KMS-11 (cell line): Measurements from ENCODE around the gene UNK.

Source experiments
- H2AFZ ChIP-seq: fragments of 200-600 bp; sonication (generic); 2 replicates; pipeline ENCODE4 v1.6.1; 2016; ENCODE audit warnings: antibody characterized with exemption, mixed run types, low read depth
- H3K27ac ChIP-seq: fragments of 200-600 bp; sonication (generic); 2 replicates; pipeline ENCODE4 v1.6.1; 2016; ENCODE audit warnings: mild to moderate bottlenecking, mixed run types
- H3K27me3 ChIP-seq: fragments of 200-600 bp; sonication (generic); 2 replicates; pipeline ENCODE4 v1.6.1; 2017; ENCODE audit warnings: mild to moderate bottlenecking, low read depth, mixed run types, moderate library complexity; ENCODE audit not compliant: insufficient read depth
- H3K36me3 ChIP-seq: fragments of 200-600 bp; sonication (generic); 2 replicates; pipeline ENCODE4 v1.6.1; 2017; ENCODE audit warnings: mild to moderate bottlenecking, mixed run types; ENCODE audit not compliant: insufficient read depth
- H3K4me1 ChIP-seq: fragments of 200-600 bp; sonication (generic); 2 replicates; pipeline ENCODE4 v1.6.1; 2016; ENCODE audit warnings: mild to moderate bottlenecking, low read depth, mixed run types; ENCODE audit not compliant: poor library complexity, severe bottlenecking
- H3K4me2 ChIP-seq: fragments of 200-600 bp; sonication (generic); 2 replicates; pipeline ENCODE4 v1.7.0; 2016; ENCODE audit warnings: mild to moderate bottlenecking, mixed run types
- H3K4me3 ChIP-seq: fragments of 200-600 bp; sonication (generic); IDR thresholded peaks from 2 replicates; pipeline ENCODE4 v1.6.1; 2017; ENCODE audit warnings: low read depth, low read length, mixed read lengths; ENCODE audit not compliant: insufficient read depth
- H3K79me2 ChIP-seq: fragments of 200-600 bp; sonication (generic); 2 replicates; pipeline ENCODE4 v1.6.1; 2016; ENCODE audit warnings: low read depth, mixed run types; ENCODE audit not compliant: insufficient read depth
- H3K9ac ChIP-seq: fragments of 200-600 bp; sonication (generic); 2 replicates; pipeline ENCODE4 v1.6.1; 2016; ENCODE audit warnings: mild to moderate bottlenecking, mixed run types
- H4K20me1 ChIP-seq: fragments of 200-600 bp; sonication (generic); 2 replicates; pipeline ENCODE4 v1.6.1; 2016; ENCODE audit warnings: mild to moderate bottlenecking, mixed run types; ENCODE audit not compliant: insufficient read depth
- CTCF ChIP-seq: fragments of 200-600 bp; sonication (generic); conservative IDR thresholded peaks from 2 replicates; pipeline ENCODE4 v1.6.1; 2017; ENCODE audit warnings: low read depth, mild to moderate bottlenecking, antibody characterized with exemption, low read length, moderate library complexity, mixed read lengths

Gene UNK

DNA sequence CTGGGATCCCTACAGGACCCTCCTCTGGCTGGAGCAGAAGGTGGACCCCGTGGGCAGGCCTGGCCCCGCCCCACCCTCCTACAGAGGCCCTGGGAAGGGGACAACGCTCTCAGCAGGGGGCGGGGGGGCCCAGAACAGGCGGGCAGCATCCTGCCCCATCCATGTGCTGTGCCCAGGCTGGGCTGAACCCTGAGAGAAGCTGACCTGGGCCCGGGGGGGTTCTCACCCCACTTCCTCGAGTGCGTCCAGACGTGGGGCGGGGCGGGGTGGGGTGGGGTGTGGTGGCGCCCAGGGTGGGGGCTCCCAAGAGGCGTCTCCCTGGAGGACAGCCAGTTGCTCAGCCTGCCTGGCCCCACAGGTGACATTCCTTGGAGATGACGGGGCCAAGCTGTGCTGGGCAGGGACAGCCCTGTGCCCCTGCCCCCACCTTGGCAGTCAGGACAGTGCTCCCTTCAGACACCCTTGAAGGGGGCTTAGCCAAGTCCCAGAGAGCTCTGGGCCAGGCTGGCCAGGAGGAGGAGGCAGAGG lies 60.0 kb downstream of the UNK start:
- Histone ChIP-seq H3K4me1 (peaks cover 13% of the 10 kb centered on the region), H3K27me3 (no peaks in the 10 kb centered on the region), H3K4me3 (no peak overlapping the region), H4K20me1 (no peaks in the 10 kb centered on the region), H3K79me2 (no peaks in the 10 kb centered on the region), H3K27ac (no peak overlapping the region), H3K36me3 (no peaks in the 10 kb centered on the region), H2AFZ (no peak overlapping the region), H3K4me2 (no peak overlapping the region; the same call in 1 of the 2 replicates), H3K9ac (no peak overlapping the region)
- TF ChIP-seq CTCF: no peak

DNA sequence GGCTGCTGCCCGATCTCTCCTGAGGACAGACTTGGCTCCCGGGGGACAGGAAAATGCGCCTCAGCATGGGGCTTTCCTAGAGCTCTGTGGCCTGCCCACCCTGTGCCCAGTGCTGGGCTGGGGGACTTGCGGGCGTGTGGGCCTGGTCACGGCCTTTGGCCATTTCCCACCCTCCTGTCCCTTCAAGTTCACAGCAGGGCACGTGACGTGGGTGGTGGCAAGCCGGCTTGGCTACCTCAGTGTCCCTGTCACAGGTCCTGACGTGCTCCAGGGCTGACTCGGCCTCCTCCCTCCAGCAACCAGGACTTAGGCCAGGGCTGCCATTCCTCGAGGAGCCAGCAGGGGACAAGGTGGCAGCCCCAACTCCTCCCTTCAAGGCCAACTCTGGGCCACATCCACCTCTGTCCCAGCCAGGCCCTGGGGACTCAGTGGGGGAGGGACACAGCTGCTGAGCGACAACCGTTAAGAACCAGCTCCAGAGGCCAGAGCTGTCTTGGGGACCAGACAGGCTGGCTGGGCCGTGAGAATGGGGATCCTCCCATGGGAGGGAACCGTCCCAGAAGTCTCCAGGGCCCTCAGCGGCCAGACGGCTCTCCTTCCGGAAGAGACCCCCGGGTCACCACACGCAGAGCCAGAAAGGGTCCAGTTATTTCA lies 60.6 kb downstream of the UNK start:
- H3K27me3 ChIP-seq: no peaks in the 10 kb centered on the region
- H3K36me3 ChIP-seq: no peaks in the 10 kb centered on the region
- H3K4me1 ChIP-seq: peaks cover 13% of the 10 kb centered on the region
- TF ChIP-seq CTCF: peak; percentile 83
- no peaks in the 10 kb centered on the region for H3K79me2 ChIP-seq
- no peak overlapping the region for H3K4me3 ChIP-seq
- no peak overlapping the region for H3K27ac ChIP-seq
- H2AFZ ChIP-seq: no peak overlapping the region
- H3K4me2 ChIP-seq: no peak overlapping the region; the same call in 1 of the 2 replicates
- H4K20me1 ChIP-seq: no peaks in the 10 kb centered on the region
- H3K9ac ChIP-seq: no peak overlapping the region

- Histone ChIP-seq H3K27ac (no peak overlapping the region), H3K27me3 (no peaks in the 10 kb centered on the region), H3K36me3 (no peaks in the 10 kb centered on the region), H3K79me2 (no peaks in the 10 kb centered on the region), H2AFZ (no peak overlapping the region), H4K20me1 (no peaks in the 10 kb centered on the region), H3K4me3 (no peak overlapping the region), H3K4me1 (peaks cover 13% of the 10 kb centered on the region), H3K9ac (no peak overlapping the region), H3K4me2 (no peak overlapping the region)
- no peak for TF ChIP-seq CTCF
Observed at GRCh38 chr17:75845933-75846691, 61.5 kb downstream of the UNK start.

- Histone ChIP-seq H3K27me3 (no peaks in the 10 kb centered on the region), H3K79me2 (no peaks in the 10 kb centered on the region), H2AFZ (no peak overlapping the region), H3K4me2 (no peak overlapping the region), H3K27ac (no peak overlapping the region), H3K36me3 (no peaks in the 10 kb centered on the region), H4K20me1 (no peaks in the 10 kb centered on the region), H3K4me3 (no peak overlapping the region), H3K4me1 (peaks cover 13% of the 10 kb centered on the region), H3K9ac (no peak overlapping the region)
- no peak for TF ChIP-seq CTCF
Observed at GRCh38 chr17:75846692-75847613, 62.3 kb downstream of the UNK start.
